ENCODE measurements around the gene BLACAT1.

DNA sequence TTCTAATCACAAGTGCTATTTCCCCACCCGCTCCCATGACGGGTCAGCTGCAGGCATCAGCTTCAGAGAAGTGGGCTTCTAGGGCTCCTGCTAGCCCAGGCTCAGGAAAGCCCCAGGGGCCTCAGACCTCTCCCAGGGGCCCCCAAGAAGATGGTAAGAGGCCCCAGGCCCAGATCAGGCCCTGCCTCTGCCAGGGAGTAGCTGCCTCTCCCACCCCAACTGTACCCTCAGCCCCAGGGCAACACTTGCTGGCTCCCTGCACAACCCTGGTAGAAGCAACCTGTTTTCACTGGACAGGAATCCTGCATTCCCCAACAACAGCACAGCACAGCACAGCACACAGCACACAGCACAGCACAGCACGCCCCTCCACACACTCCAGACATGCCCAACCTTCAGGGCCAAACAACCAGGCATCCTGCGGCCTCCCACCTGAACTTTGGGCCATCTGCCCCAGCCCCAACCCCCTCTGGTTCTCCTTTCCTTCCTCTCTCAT is 6.5 kb downstream of the BLACAT1 start:
- TF ChIP-seq POLR2A (IDR thresholded peaks at IDR 0.05; ENCODE audit: low read depth, low read length), result no peak
- TF ChIP-seq, protein P1, sequence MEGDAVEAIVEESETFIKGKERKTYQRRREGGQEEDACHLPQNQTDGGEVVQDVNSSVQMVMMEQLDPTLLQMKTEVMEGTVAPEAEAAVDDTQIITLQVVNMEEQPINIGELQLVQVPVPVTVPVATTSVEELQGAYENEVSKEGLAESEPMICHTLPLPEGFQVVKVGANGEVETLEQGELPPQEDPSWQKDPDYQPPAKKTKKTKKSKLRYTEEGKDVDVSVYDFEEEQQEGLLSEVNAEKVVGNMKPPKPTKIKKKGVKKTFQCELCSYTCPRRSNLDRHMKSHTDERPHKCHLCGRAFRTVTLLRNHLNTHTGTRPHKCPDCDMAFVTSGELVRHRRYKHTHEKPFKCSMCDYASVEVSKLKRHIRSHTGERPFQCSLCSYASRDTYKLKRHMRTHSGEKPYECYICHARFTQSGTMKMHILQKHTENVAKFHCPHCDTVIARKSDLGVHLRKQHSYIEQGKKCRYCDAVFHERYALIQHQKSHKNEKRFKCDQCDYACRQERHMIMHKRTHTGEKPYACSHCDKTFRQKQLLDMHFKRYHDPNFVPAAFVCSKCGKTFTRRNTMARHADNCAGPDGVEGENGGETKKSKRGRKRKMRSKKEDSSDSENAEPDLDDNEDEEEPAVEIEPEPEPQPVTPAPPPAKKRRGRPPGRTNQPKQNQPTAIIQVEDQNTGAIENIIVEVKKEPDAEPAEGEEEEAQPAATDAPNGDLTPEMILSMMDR (conservative IDR thresholded peaks at IDR 0.05; ENCODE audit: low read depth, low read length), result no peak
- no peak for TF ChIP-seq CHD1 (IDR thresholded peaks at IDR 0.05; ENCODE audit: low read depth, low read length)

Measured in IMR-90 (cell line).